ENCODE data around the gene CCDC188. TPM values are rescaled to one million over a fixed set of nuclear protein-coding genes. Genes with fewer than 3 reads are reported as not detected.

CCDC188 gene
- total and polyA plus RNA-seq, 9 of the 15 experiments (the other 6 are each of a cell fraction or from before 2014, with no cell fraction given) = not detected

DNA sequence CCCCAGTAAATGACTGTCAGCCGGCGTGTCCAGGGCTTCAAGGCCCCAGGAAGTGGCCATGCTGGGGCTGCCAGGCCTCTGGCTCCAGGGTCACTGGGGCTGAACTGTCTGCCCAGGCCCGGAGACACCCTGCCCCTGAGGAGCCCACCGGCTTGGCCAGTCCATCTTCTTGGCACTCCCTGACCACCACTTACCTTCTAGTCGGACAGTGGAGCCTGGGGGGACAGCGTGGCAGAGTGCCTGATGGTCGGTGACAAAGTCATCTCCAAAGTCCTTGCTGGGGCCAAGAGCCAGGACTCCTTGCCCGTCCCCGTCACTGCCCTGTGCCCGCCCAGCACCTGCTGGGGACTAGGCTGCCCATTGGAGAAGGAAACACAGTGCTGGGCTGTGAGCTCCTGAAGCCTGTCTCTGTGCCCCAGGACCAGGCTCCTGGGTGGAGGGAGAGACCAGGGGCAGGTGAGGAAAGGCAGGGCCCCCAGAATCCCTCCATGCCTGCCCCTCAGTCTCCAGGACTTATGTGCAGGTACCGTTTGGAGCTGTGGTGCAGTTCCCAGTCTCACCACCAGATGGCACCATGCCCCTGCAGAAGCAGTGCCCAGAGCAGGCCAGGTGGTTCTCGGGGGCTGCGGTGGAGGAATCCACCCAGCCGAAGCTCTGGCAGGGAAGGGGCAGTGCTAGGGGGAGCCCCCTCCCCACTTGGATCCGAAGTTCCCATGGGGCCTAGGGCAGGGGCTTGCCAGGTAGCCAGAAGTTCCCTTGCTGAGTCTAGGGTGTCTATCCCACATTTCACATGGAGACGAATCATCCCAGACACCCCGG, 6.0 kb upstream of the CCDC188 start:
- FAIRE-seq = peak; percentile 99
- TF ChIP-seq ZNF134 (CRISPR knock-in tag; conservative IDR thresholded peaks at IDR 0.05) = no peak
- no peak for TF ChIP-seq ZNF121 (CRISPR knock-in tag; conservative IDR thresholded peaks at IDR 0.05)
- TF ChIP-seq KAT8 (IDR thresholded peaks at IDR 0.05; ENCODE audit: low read depth) = no peak
- no peak for TF ChIP-seq SP2 (IDR thresholded peaks at IDR 0.05; ENCODE audit: extremely low read depth, low read depth, low read length, poor library complexity, severe bottlenecking)
- TF ChIP-seq SMARCC2 (IDR thresholded peaks at IDR 0.05; ENCODE audit: low read depth) = no peak
- no peak for TF ChIP-seq HDAC1 (IDR thresholded peaks at IDR 0.05)
- no peak for TF ChIP-seq PRMT5 (CRISPR knock-in tag; IDR thresholded peaks at IDR 0.05)
- TF ChIP-seq KLF10 (CRISPR knock-in tag; IDR thresholded peaks at IDR 0.05) = no peak
- TF ChIP-seq ZNF384 (IDR thresholded peaks at IDR 0.05; ENCODE audit: low read depth, low read length) = peak; percentile 58; the same call in 1 of the 2 replicates
- no peak for TF ChIP-seq ZNF232 (CRISPR knock-in tag; IDR thresholded peaks at IDR 0.05)
- no peak for TF ChIP-seq ZNF518B (CRISPR knock-in tag; IDR thresholded peaks at IDR 0.05)
- no peak for TF ChIP-seq ZNF3 (CRISPR knock-in tag; IDR thresholded peaks at IDR 0.05)
- TF ChIP-seq ZMIZ1 (IDR thresholded peaks at IDR 0.05; ENCODE audit: low read depth in 2 of 2, low read length in 2 of 2) = peak in 1 of 2 experiments; percentile 76; a peak in 2 of 4 replicates
- no peak for TF ChIP-seq XRCC4 (IDR thresholded peaks at IDR 0.05; ENCODE audit: extremely low read depth, insufficient read depth, insufficient read length)

More for the DNA sequence above, 6.0 kb upstream of the CCDC188 start:
- intact Hi-C loops (cut with micrococcal nuclease) = loop anchor here (1.0 to 10.0 kb wide), 6 partner anchors 35 to 299 kb away; partner anchors contain the start of gene RTN4R
- in situ Hi-C loops (cut with MboI) = loop anchor here (5.0 to 25.0 kb wide), 3 partner anchors 135 to 530 kb away; no protein-coding TSS in a partner anchor
- DNase-seq (ENCODE audit: extremely low read depth in 1 of 4, low spot score in 3 of 4) (peak; percentile 96 to 100 (median 99)), ATAC-seq (peak; percentile 89)
- WGBS (ENCODE audit: insufficient coverage, low coverage, missing lambda C conversion rate) = 11% methylated on average over 17 of the region's 17 CpGs
- no TSS peak for BruUV-seq (replicated peaks)
- Histone ChIP-seq H3K9me1 (ENCODE audit: control insufficient read depth, insufficient read depth, low read length) (no peaks in the 10 kb centered on the region), H3K9me3 (replicated peaks; ENCODE audit: control insufficient read depth, insufficient read depth, low read depth, low read length) (peaks cover 1% of the 10 kb centered on the region), H3K4me3 (no peak overlapping the region), H3K9ac (ENCODE audit: insufficient read depth in 1 of 2, low read depth in 2 of 2, low read length in 2 of 2) (no peak overlapping the region; a peak in 1 of 4 replicates), H2AFZ (ENCODE audit: low read depth, low read length) (no peak overlapping the region), H3K36me3 (ENCODE audit: control insufficient read depth, insufficient read depth, low read length) (no peaks in the 10 kb centered on the region), H3K27me3 (ENCODE audit: control insufficient read depth in 2 of 2, insufficient read depth in 2 of 2, low read length in 2 of 2) (peaks cover 33 to 74% of the 10 kb centered on the region in 2 experiments; a peak in 4 of 5 replicates), H3K4me1 (replicated peaks in 1 of 2; ENCODE audit: control insufficient read depth in 2 of 2, insufficient read depth in 2 of 2, low read length in 2 of 2) (peaks cover 0 to 68% of the 10 kb centered on the region in 2 experiments; a peak in 2 of 5 replicates), H3K4me2 (ENCODE audit: insufficient read depth, low read length) (no peak overlapping the region), H3K27ac (ENCODE audit: extremely low read depth, low read depth, low read length) (no peak overlapping the region), H4K20me1 (replicated peaks; ENCODE audit: control insufficient read depth, insufficient read depth, low read length) (peaks cover 45% of the 10 kb centered on the region), H3K79me2 (ENCODE audit: control insufficient read depth, insufficient read depth, low read length) (no peaks in the 10 kb centered on the region)
- CTCF ChIA-PET (ENCODE audit: low intra/inter-chr PET ratio) = interaction anchor here (0.6 to 5.5 kb wide), 17 partner anchors 11 to 584 kb away, joined by 3 to 126 read pairs (median 3); partner anchors contain the start of gene RTN4R
- POLR2A ChIA-PET = interaction anchor here (0.5 to 1.4 kb wide), 18 partner anchors 9 to 965 kb away, joined by 3 to 9 read pairs (median 4); no protein-coding TSS in a partner anchor
